GM12874 (cell line): Measurements from ENCODE around the gene KRTAP20-2.

ENCODE experiments used
- CTCF ChIP-seq: IDR thresholded peaks from 2 replicates; pipeline ENCODE4 v1.5.1; 2011; ENCODE audit warnings: low read depth, mild to moderate bottlenecking, control low read depth, low read length, moderate library complexity; ENCODE audit not compliant: insufficient read depth

KRTAP20-2 gene

GRCh38 chr21:30634906-30635305, at the start of gene KRTAP20-2:
Gene KRTAP20-2 (plus strand): TSS chr21:30635206. CDS start chr21:30635264, 58 bp downstream.
- no peak for TF ChIP-seq CTCF

GRCh38 chr21:30590297-30590696, 44.7 kb upstream of the KRTAP20-2 start, which contains the start of gene KRTAP22-2:
Gene KRTAP22-2 (minus strand): TSS chr21:30590397.
- no peak for TF ChIP-seq CTCF

DNA sequence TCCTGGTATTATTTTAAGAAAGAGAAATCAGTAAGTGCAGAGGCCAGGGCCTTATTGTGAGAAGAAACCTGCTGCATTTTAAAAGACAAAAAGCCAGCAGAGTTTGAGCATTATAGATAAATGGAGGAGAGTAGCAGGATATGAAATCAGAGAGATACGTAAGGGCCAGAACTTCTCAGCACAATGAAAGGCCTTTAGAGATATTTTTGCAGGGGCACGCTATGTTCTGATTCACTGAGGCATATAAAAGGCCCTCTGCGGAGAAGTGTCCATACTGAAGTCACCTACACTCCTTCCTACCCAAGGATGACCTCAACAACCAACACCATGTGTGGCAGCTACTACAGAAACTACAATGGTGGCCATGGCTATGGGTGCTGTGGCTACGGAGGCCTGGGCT, 42.9 kb upstream of the KRTAP20-2 start, which contains the start of gene KRTAP6-3:
Gene KRTAP6-3, plus strand, starts transcription at position 301 of the 400 bp plus-strand sequence. Its CDS starts 6 bp downstream, at position 307.
- no peak for TF ChIP-seq CTCF

DNA sequence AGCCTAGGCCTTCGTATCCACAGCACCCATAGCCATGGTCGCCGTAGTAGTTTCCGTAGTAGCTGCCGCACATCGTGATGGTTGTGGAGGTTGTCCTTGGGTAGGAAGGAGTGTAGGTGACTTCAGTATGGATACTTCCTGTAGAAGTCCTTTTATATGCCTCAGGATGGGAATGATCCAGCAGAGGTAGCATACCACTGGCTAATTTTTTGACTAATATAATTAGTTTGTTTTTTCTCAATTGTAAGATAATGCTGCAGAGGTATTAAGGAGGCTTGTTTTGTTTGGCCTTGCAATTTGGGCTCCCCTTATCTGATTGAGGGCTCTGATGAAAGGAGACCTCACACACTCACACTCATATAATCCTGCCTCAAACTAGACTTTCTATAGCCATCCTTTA, 36.2 kb upstream of the KRTAP20-2 start, which contains the start of gene KRTAP6-2:
Gene KRTAP6-2, minus strand, starts transcription at position 101 of the 400 bp plus-strand sequence. Its CDS starts 28 bp downstream, at position 73.
- no peak for TF ChIP-seq CTCF

GRCh38 chr21:30600787-30601186, 34.2 kb upstream of the KRTAP20-2 start, which contains the start of gene KRTAP22-1:
Gene KRTAP22-1 (plus strand): TSS chr21:30601087.
- no peak for TF ChIP-seq CTCF

DNA sequence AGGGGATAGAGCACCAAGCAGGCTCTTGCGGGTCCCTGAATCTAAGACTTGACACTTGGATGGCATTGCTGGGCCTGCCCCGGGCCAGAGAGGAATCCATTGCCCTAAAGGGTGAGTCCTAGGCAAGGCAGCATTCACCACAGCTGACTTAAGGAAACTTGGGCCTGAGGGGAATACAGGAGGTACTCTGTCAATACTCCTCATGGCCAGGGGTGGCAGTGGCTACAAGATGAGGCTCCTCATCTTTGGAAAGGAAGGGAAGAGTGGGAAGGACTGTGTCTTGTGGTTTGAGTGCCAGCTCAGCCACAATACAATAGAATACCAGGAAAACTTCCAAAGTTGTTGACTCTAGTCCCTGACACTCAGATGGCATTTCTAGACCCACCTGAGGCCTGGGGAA, 29.0 kb upstream of the KRTAP20-2 start:
- TF ChIP-seq CTCF, result no peak

GRCh38 chr21:30612132-30612531, 22.9 kb upstream of the KRTAP20-2 start:
- TF ChIP-seq CTCF, result no peak
